ENCODE data around the gene GDE1. TPM values are rescaled to one million over a fixed set of nuclear protein-coding genes. Genes with fewer than 3 reads are reported as not detected.
A peak's percentile ranks its signal among the peaks of the same experiment; 100 is the strongest.

GDE1 gene
- total and polyA plus RNA-seq, 3 donors from 2014 or later = 42.4 to 54.6 (median 44.1) TPM

- no peak for TF ChIP-seq POLR2A (IDR thresholded peaks at IDR 0.05)
- no peak for TF ChIP-seq CTCF (IDR thresholded peaks at IDR 0.05)
- no peaks in the 10 kb centered on the region for H3K27me3 ChIP-seq
- H3K9me3 ChIP-seq = no peaks in the 10 kb centered on the region
- 86 to 95% methylated on average over 5 of the region's 5 CpGs for WGBS, 2 donors
- no peak overlapping the region for H3K27ac ChIP-seq
- no peaks in the 10 kb centered on the region for H3K4me1 ChIP-seq
- H3K36me3 ChIP-seq (ENCODE audit: low read depth, missing control alignments) = no peaks in the 10 kb centered on the region
- intact Hi-C loops (cut with DNase I; ENCODE audit: low total_unique reads) = no loop called here
- no peak for DNase-seq
- H3K4me3 ChIP-seq = no peak overlapping the region
Measured at GRCh38 chr16:19503461-19504075, 18.3 kb downstream of the GDE1 start.

- no peaks in the 10 kb centered on the region for H3K4me1 ChIP-seq
- DNase-seq = peak; percentile 84
- no peak for TF ChIP-seq POLR2A (IDR thresholded peaks at IDR 0.05)
- peak; percentile 50 to 77 (median 68) for TF ChIP-seq CTCF (IDR thresholded peaks at IDR 0.05)
- H3K36me3 ChIP-seq (ENCODE audit: low read depth, missing control alignments) = no peaks in the 10 kb centered on the region
- no peaks in the 10 kb centered on the region for H3K27me3 ChIP-seq
- H3K4me3 ChIP-seq = no peak overlapping the region
- WGBS, 2 donors = 80 to 88% methylated on average over 3 of the region's 3 CpGs
- no peaks in the 10 kb centered on the region for H3K9me3 ChIP-seq
- intact Hi-C loops (cut with DNase I; ENCODE audit: low total_unique reads) = no loop called here
- H3K27ac ChIP-seq = no peak overlapping the region
Measured at GRCh38 chr16:19502395-19503131, 19.3 kb downstream of the GDE1 start.

GRCh38 chr16:19499481-19499880 lies 22.4 kb downstream of the GDE1 start:
- Histone ChIP-seq H3K9me3 (no peaks in the 10 kb centered on the region), H3K4me3 (no peak overlapping the region), H3K27me3 (no peaks in the 10 kb centered on the region), H3K27ac (no peak overlapping the region), H3K36me3 (ENCODE audit: low read depth, missing control alignments) (no peaks in the 10 kb centered on the region), H3K4me1 (no peaks in the 10 kb centered on the region)
- WGBS, 2 donors = 78 to 81% methylated on average over 3 of the region's 3 CpGs
- DNase-seq = no peak
- intact Hi-C loops (cut with DNase I; ENCODE audit: low total_unique reads) = no loop called here
- TF ChIP-seq POLR2A (IDR thresholded peaks at IDR 0.05) (no peak), CTCF (IDR thresholded peaks at IDR 0.05) (no peak)

- Histone ChIP-seq H3K4me1 (no peaks in the 10 kb centered on the region), H3K4me3 (no peak overlapping the region), H3K27ac (no peak overlapping the region), H3K9me3 (no peaks in the 10 kb centered on the region), H3K27me3 (no peaks in the 10 kb centered on the region), H3K36me3 (ENCODE audit: low read depth, missing control alignments) (no peaks in the 10 kb centered on the region)
- no peak for DNase-seq
- intact Hi-C loops (cut with DNase I; ENCODE audit: low total_unique reads) = no loop called here
- TF ChIP-seq POLR2A (IDR thresholded peaks at IDR 0.05) (no peak), CTCF (IDR thresholded peaks at IDR 0.05) (no peak)
- WGBS, 2 donors = 71 to 82% methylated on average over 5 of the region's 5 CpGs
Measured at GRCh38 chr16:19499006-19499405, 22.9 kb downstream of the GDE1 start.
